Activated T-helper 2 cell treated with anti-CD3 and anti-CD28 coated beads, Interferon-gamma antibody, Interleukin-2, Interleukin-4, amounts not matched to agents 10 μg/mL and 5 μg/mL and 100 μg/mL, durations not matched to agents 14 hours and 24 hours and 36 hours (primary cell): ENCODE results near the gene SLAIN1. TPM values are rescaled to one million over a fixed set of nuclear protein-coding genes. Genes with fewer than 3 reads are reported as not detected.
"Not testable (repeated sequence)": the region's sequence is repeated elsewhere in the genome, so short reads cannot be mapped to it uniquely, and the experiment has no call there.

ENCODE experiments used
- DNase-seq: peaks from one replicate; pipeline ENCODE4 v3.0.0; 2021; ENCODE audit warnings: low spot score
- H3K27ac Mint-ChIP-seq: one replicate; pipeline ENCODE4 v1.8.0; 2021; ENCODE audit warnings: mixed read lengths
- H3K27me3 Mint-ChIP-seq: one replicate; pipeline ENCODE4 v1.8.0; 2021; ENCODE audit warnings: low read depth, mixed read lengths
- H3K36me3 Mint-ChIP-seq: one replicate; pipeline ENCODE4 v1.8.0; 2021; ENCODE audit warnings: low read depth, mixed read lengths
- H3K4me1 Mint-ChIP-seq: one replicate; pipeline ENCODE4 v1.8.0; 2021; ENCODE audit warnings: low read depth, mixed read lengths
- H3K4me3 Mint-ChIP-seq: one replicate; pipeline ENCODE4 v1.8.0; 2021; ENCODE audit warnings: low read depth, mild to moderate bottlenecking, moderate library complexity, mixed read lengths
- H3K9me3 Mint-ChIP-seq: one replicate; pipeline ENCODE4 v1.8.0; 2021; ENCODE audit warnings: mixed read lengths
- intact Hi-C: fragments of 100-400 bp; cut with micrococcal nuclease; formaldehyde crosslinking; loops from one replicate; pipeline ENCODE4 v1.15.1; 2023
- total RNA-seq: library from RNA; stranded (reverse); gene quantifications from 2 replicates; pipeline ENCODE4 v1.2.3, GENCODE V29; 2022

The SLAIN1 gene
- total RNA-seq = 33.3 and 35.9 TPM in 2 replicates

DNA sequence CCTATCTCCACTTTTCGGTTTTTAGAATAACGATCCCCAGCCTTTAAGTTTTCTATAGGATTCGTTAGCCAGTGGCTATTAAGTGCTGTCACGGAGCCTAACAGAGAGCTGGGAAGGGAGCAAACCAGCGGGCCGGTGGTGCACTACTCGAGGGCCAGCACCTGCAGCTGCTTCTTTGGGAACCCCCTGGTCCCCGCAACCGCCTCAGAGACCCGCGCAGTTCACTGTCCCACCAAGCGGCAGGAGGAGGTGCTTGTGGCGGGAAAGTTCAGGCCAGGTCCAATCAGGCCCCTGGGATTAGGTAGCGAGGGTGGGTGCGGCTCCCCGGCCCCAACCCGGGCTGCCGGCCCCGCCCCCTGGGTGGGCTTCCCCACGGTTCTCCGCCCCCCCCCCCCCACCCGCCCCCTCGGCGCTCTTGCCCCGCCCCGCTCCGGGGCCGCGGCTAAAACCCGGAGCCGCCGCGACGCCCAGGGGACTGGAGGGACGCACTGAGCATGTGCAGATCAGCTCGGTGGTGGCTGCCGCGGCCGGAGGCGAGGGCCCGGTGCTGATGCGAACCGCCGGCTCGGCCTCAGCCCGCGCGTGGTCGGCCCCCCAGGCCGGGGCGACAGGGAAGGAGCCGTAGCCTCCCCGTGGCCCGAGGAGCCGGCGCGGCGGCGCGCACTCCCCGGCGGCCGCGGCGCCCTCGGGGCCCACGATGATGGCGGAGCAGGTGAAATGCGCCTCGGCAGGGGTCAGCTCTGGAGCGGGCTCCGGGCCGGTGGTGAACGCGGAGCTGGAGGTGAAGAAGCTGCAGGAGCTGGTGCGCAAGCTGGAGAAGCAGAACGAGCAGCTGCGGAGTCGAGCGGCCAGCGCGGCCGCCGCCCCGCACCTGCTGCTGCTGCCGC lies at the start of gene SLAIN1:
Gene SLAIN1, plus strand, starts transcription at position 471 of the 887 bp plus-strand sequence. Its CDS starts 227 bp downstream, at position 698.
- intact Hi-C loops = loop anchor here (2.0 to 10.0 kb wide), 5 partner anchors 17 to 813 kb away; partner anchors contain the start of genes FBXL3 and KCTD12
- H3K4me1 Mint-ChIP-seq = peaks cover 34% of the 10 kb centered on the region
- H3K4me3 Mint-ChIP-seq = peak within 1 kb of the TSS; percentile 98
- peaks cover 4% of the 10 kb centered on the region for H3K9me3 Mint-ChIP-seq
- DNase-seq = peak; percentile 75
- peaks cover 26% of the 10 kb centered on the region for H3K27me3 Mint-ChIP-seq
- H3K36me3 Mint-ChIP-seq = peaks cover 9% of the 10 kb centered on the region
- H3K27ac Mint-ChIP-seq = peak within 1 kb of the TSS; percentile 54

DNA sequence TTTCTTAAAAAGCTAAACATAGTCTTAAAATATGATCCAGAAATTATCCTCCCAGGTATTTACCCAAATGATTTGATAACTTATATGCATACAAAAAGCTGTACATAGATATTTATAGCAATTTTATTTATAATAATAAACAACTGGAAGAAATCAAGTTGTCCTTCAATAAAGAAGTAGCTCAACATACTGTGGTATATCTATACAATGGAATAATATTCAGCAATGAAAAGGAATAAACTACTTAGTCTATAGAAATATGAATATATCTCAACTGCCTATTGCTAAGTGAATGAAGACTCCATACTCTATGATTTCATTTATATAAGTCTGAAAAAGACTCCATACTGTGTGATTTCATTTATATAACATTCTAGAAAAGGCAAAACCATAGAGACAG lies 47.1 kb upstream of the SLAIN1 start:
- H3K9me3 Mint-ChIP-seq = no peaks in the 10 kb centered on the region

DNA sequence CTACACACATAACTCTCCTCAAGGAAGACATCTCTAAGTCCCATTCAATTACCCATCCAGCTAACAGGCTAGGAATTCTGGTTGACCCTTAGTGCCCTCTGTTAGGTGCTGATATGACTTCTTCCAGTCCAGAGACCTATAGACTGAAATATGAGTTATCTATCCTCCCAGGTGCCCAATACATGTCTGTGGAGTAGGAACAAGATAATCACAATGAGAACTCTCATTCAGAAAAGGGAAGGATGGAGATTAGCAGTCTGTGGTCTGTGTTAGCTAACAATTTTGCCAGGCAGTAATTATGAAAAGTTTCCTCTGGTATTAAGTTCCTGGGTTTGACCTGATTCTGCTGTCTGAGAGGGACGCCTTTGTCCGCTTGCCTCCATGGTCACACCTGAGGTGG lies 44.2 kb upstream of the SLAIN1 start:
- Mint-ChIP-seq H3K36me3 (no peaks in the 10 kb centered on the region), H3K27ac (no peak overlapping the region), H3K9me3 (no peaks in the 10 kb centered on the region), H3K27me3 (peaks cover 4% of the 10 kb centered on the region), H3K4me3 (no peak overlapping the region), H3K4me1 (no peaks in the 10 kb centered on the region)
- intact Hi-C loops = no loop called here
- DNase-seq = no peak

More for the DNA sequence above, 47.1 kb upstream of the SLAIN1 start:
- no peak overlapping the region for H3K4me3 Mint-ChIP-seq
- H3K27me3 Mint-ChIP-seq = peaks cover 2% of the 10 kb centered on the region
- no peaks in the 10 kb centered on the region for H3K36me3 Mint-ChIP-seq
- DNase-seq = no peak
- H3K27ac Mint-ChIP-seq = no peak overlapping the region
- no peaks in the 10 kb centered on the region for H3K4me1 Mint-ChIP-seq
- intact Hi-C loops = no loop called here

DNA sequence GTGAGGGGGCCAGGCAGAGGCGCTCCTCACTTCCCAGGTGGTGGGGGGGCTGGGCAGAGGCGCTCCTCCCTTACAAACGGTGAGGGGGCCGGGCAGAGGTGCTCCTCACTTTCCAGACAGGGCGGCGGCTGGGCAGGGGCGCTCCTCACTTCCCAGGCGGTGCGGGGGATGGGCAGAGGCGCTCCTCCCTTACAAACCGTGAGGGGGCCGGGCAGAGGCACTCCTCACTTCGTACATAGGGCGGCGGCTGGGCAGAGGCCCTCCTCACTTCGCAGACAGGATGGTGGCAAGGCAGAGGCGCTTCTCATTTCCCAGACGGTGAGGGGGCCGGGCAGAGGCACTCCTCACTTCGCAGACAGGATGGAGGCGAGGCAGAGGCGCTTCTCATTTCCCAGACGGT lies 37.5 kb upstream of the SLAIN1 start:
- DNase-seq, intact Hi-C loops, H3K27me3 Mint-ChIP-seq, H3K27ac Mint-ChIP-seq, H3K9me3 Mint-ChIP-seq, H3K36me3 Mint-ChIP-seq, H3K4me3 Mint-ChIP-seq, H3K4me1 Mint-ChIP-seq: not testable (repeated sequence)

DNA sequence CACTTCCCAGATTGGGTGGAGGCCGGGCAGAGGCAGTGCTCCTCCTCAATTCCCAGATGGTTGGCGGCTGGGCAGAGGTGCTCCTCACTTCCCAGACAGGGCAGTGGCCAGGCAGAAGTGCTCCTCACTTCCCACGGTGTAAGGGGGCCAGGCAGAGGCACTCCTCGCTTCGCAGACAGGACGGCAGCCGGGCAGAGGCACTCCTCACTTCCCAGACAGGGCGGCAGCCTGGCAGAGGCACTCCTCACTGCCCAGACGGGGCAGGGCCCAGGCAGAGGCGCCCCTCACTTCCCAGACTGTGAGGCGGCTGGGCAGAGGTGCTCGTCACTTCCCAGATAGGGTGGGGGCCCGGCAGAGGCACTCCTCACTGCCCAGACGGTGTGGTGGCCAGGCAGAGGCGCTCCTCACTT lies 36.6 kb upstream of the SLAIN1 start:
- no peak for DNase-seq
- intact Hi-C loops = no loop called here
- Mint-ChIP-seq H3K4me1 (no peaks in the 10 kb centered on the region), H3K4me3 (no peak overlapping the region), H3K27ac (no peak overlapping the region), H3K27me3 (peaks cover 2% of the 10 kb centered on the region), H3K9me3 (no peaks in the 10 kb centered on the region), H3K36me3 (no peaks in the 10 kb centered on the region)

DNA sequence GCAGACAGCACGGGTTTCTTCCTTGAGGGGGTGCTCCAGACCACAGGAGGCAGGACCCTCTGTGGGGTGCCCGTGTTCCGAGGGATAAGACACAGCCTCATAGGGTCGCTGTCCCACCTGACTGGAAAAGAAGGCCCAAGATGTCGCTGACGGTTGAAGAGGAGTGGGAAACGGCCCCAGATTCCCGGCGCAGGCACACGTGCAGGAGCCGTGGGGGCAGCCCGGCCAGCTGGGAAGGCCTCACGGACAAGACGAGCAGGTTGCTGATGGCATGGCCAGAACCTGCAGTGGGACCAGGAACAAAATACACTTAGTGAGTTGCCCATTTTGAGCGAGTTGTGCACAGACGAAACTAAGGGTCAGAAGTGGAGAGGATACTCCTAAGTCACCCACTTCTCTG lies 35.2 kb upstream of the SLAIN1 start:
- H3K9me3 Mint-ChIP-seq, H3K4me3 Mint-ChIP-seq, intact Hi-C loops, H3K27me3 Mint-ChIP-seq, H3K27ac Mint-ChIP-seq, DNase-seq, H3K4me1 Mint-ChIP-seq, H3K36me3 Mint-ChIP-seq: not testable (repeated sequence)

DNA sequence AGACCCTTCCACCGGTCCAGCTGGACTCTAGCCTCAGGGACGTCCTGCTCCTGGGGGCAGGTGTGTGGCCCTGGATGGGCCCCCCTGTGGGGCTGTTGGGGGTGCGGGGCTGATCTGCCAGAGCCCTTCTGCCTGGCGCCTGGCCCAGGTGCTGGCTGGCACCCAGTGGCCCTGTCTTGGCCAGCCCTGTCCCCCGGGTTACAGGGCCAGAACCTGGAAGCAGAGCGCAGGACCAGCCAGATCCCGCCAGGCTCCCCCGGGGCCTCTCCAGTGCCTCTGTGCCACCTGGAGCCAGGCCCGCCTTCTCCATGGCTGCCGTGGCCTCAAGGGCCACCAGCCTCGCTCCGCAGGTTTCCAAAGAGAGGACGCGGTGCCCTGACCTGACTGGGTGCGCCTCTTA lies 34.7 kb upstream of the SLAIN1 start:
- DNase-seq, intact Hi-C loops, H3K4me3 Mint-ChIP-seq, H3K9me3 Mint-ChIP-seq, H3K27me3 Mint-ChIP-seq, H3K4me1 Mint-ChIP-seq, H3K27ac Mint-ChIP-seq, H3K36me3 Mint-ChIP-seq: not testable (repeated sequence)

DNA sequence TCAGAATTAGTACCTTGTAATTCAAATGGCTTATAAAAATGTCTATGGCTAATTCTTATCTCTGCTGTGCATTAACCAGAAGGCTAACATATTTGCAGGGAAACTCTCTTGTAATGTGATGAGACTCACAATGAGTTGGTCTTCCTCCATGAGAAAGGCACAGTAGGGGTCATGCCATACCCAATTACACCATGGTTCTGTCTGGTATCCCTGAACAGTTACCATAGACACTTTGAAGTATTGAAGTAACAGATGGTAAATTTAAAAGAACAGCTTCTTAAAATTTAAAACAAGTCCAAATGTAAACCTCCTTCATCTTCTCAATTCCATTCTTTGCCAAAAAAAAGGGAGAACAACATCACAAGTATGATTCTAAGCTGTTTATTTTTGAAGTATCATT lies 22.6 kb upstream of the SLAIN1 start:
- no peak overlapping the region for H3K27ac Mint-ChIP-seq
- intact Hi-C loops = no loop called here
- no peaks in the 10 kb centered on the region for H3K9me3 Mint-ChIP-seq
- H3K36me3 Mint-ChIP-seq = no peaks in the 10 kb centered on the region
- H3K27me3 Mint-ChIP-seq = peaks cover 29% of the 10 kb centered on the region
- DNase-seq = no peak
- H3K4me1 Mint-ChIP-seq = peaks cover 9% of the 10 kb centered on the region
- H3K4me3 Mint-ChIP-seq = no peak overlapping the region

DNA sequence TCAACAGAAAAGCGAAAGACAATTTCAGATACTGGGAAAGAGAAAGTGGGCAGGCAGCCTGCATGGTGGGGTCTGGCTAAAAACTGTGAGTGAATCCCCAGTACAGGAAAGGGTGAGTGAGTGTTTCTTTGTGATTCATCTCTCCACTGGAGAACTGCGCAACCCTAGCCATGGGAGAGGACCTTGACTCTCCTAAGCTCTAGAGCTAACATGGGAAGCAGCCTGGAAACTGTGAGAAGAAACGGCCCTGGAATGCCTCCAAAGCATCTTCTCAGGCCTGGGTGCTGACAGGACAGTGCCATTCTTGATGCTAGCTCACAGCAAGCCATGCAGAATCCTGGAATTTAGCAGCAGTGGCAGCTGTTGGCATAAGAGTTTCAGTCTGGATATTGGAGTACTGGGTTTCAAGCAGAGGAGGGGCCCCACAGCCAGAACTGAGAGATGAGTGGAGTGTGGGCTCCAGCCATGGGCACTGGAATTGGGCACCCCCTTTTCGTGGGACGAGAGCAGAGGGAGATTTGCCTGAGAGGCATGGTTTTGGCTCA lies 18.7 kb upstream of the SLAIN1 start:
- Mint-ChIP-seq H3K9me3 (no peaks in the 10 kb centered on the region), H3K36me3 (no peaks in the 10 kb centered on the region), H3K4me1 (no peaks in the 10 kb centered on the region), H3K27me3 (peaks cover 27% of the 10 kb centered on the region), H3K27ac (no peak overlapping the region), H3K4me3 (no peak overlapping the region)
- no peak for DNase-seq
- intact Hi-C loops = no loop called here

DNA sequence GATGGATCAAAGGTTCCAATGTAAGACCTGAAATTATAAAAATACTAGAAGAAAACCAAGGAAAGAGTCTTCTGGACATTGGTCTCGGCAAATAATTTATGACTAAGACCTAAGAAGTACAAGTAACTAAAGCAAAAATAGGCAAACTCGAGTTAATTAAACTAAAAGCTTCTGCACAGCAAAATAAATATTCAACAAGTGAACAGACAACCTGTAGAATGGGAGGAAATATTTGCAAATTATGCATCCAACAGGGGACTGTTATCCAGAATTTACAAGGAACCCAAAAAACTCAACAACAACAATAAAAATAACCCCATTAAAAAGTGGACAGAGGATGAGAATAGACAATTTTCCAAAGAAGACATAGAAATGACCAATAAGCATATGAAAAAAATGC lies 9.7 kb upstream of the SLAIN1 start:
- peaks cover 42% of the 10 kb centered on the region for H3K27me3 Mint-ChIP-seq

DNA sequence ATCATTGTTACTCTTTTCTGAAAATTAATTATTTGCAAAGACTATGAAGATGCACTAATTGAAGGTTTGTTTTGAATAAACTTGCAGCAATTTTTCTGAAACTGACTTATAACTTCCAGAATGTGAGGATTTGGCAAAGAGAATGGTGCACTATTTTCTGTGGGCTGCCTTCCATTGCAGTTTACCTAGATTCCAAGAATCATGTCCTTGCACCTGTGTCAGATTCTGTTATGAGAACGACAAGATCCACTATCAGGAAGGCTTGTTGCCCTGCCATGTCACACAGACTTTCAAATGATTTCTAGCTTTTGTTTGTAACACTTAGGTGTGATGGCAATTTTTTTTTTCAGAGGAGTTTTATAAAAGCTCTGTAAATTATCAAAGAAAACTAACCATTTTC lies 5.6 kb upstream of the SLAIN1 start:
- H3K9me3 Mint-ChIP-seq = peaks cover 3% of the 10 kb centered on the region
- no peak overlapping the region for H3K27ac Mint-ChIP-seq
- no peak overlapping the region for H3K4me3 Mint-ChIP-seq
- DNase-seq = no peak
- H3K27me3 Mint-ChIP-seq = peaks cover 56% of the 10 kb centered on the region
- intact Hi-C loops = loop anchor here (10.0 kb wide), 1 partner anchor 807 kb away; the partner anchor contains the start of gene KCTD12
- H3K4me1 Mint-ChIP-seq = peaks cover 16% of the 10 kb centered on the region
- H3K36me3 Mint-ChIP-seq = no peaks in the 10 kb centered on the region

More for the DNA sequence above, 9.7 kb upstream of the SLAIN1 start:
- Mint-ChIP-seq H3K27ac (no peak overlapping the region), H3K9me3 (peaks cover 11% of the 10 kb centered on the region), H3K4me3 (no peak overlapping the region), H3K36me3 (no peaks in the 10 kb centered on the region), H3K4me1 (no peaks in the 10 kb centered on the region)
- no peak for DNase-seq
- intact Hi-C loops = no loop called here

DNA sequence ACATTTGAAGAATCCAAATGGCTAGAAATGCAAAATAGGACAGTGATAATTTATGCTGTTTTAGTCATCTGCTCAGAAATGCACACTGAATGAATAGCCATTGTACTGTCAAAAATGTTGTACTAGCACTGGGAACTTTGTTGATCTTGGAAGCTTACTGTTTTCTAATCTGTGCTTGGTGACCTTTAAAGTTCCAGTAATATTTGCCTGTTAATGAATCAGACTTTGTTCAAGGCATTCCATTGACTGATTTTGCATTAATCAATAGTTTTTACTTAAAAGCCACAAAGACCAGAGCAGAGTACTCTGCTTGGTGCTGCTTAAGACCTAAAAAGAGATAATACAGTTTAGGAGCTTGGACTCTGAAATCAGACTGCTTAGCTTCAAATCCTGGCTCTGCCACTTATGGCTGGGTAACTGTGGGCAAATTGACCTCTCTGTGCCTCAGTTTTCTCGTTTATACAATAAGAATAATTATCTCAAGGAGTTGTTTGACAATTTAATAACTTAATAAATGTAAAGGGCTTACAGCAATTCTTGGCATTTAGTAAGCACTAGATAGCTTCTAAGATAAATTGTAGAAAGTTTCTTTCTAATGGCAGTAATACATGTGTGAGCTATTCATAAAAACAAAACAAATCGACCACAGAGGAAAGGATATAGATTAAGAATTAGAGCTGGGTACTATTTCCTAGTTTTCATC lies 4.6 kb upstream of the SLAIN1 start:
- Mint-ChIP-seq H3K9me3 (no peaks in the 10 kb centered on the region), H3K36me3 (no peaks in the 10 kb centered on the region), H3K4me3 (no peak overlapping the region), H3K27ac (no peak overlapping the region), H3K4me1 (peaks cover 19% of the 10 kb centered on the region), H3K27me3 (peaks cover 49% of the 10 kb centered on the region)
- intact Hi-C loops = loop anchor here (10.0 kb wide), 1 partner anchor 808 kb away; the partner anchor contains the start of gene KCTD12
- DNase-seq = no peak
